ENCODE results near the gene MVB12B. TPM values are rescaled to one million over a fixed set of nuclear protein-coding genes. Genes with fewer than 3 reads are reported as not detected.

The MVB12B gene
- total and polyA plus RNA-seq, 2 of the 8 experiments (the other 6 are each of a cell fraction or from before 2014, with no cell fraction given), result 2.6 to 5.0 TPM

- Histone ChIP-seq H4K5ac (ENCODE audit: insufficient read length, low read depth, low read length) (no peak overlapping the region), H3K9me3 (ENCODE audit: insufficient read depth in 2 of 2, low read depth in 1 of 2, low read length in 1 of 2) (no peaks in the 10 kb centered on the region), H3K27ac (ENCODE audit: low read depth, low read length) (no peak overlapping the region), H3K36me3 (ENCODE audit: control insufficient read depth in 2 of 4, insufficient read depth in 4 of 4, low read length in 3 of 4) (no peaks in the 10 kb centered on the region), H3K23ac (ENCODE audit: insufficient read length) (no peak overlapping the region), H2BK12ac (ENCODE audit: low read depth, low read length) (no peak overlapping the region), H3K4me1 (replicated peaks in 1 of 4; ENCODE audit: control insufficient read depth in 3 of 4, insufficient read depth in 4 of 4, low read length in 3 of 4) (no peaks in the 10 kb centered on the region), H2AK5ac (ENCODE audit: low read depth, low read length) (no peak overlapping the region), H3K14ac (ENCODE audit: insufficient read length) (no peak overlapping the region), H3K4me2 (ENCODE audit: insufficient read depth in 1 of 2, low read depth in 2 of 2, low read length in 2 of 2) (no peak overlapping the region), H3K4ac (replicated peaks; ENCODE audit: insufficient read length, low read depth, low read length) (no peak overlapping the region), H2BK15ac (ENCODE audit: low read length) (no peak overlapping the region), H3K79me1 (ENCODE audit: low read depth, low read length) (no peaks in the 10 kb centered on the region), H2BK5ac (ENCODE audit: low read depth, low read length) (no peak overlapping the region), H3K23me2 (ENCODE audit: low read depth, low read length) (no peaks in the 10 kb centered on the region), H3K56ac (replicated peaks; ENCODE audit: insufficient read length, low read depth, low read length) (no peak overlapping the region), H3K9ac (replicated peaks in 1 of 4; ENCODE audit: extremely low read depth in 1 of 4, low read depth in 3 of 4, low read length in 3 of 4) (no peak overlapping the region), H3K79me2 (ENCODE audit: control insufficient read depth in 1 of 2, insufficient read depth in 2 of 2, low read length in 2 of 2) (no peaks in the 10 kb centered on the region), H3K27me3 (replicated peaks in 1 of 4; ENCODE audit: control insufficient read depth in 3 of 4, extremely low read depth in 1 of 4, insufficient read depth in 3 of 4, low read length in 3 of 4) (no peaks in the 10 kb centered on the region; a peak in 1 of 7 replicates), H2AFZ (ENCODE audit: low read length) (no peak overlapping the region), H4K8ac (ENCODE audit: extremely low read depth, insufficient read depth, low read length) (no peak overlapping the region), H2BK20ac (ENCODE audit: low read length) (no peak overlapping the region), H4K20me1 (replicated peaks in 1 of 2; ENCODE audit: control insufficient read depth in 1 of 2, insufficient read depth in 2 of 2, low read length in 2 of 2) (no peaks in the 10 kb centered on the region), H3K18ac (ENCODE audit: extremely low read depth, low read length) (no peak overlapping the region), H4K91ac (replicated peaks; ENCODE audit: insufficient read length, low read length) (no peak overlapping the region), H2BK120ac (replicated peaks; ENCODE audit: low read depth, low read length) (no peak overlapping the region), H3K4me3 (ENCODE audit: extremely low read depth in 1 of 4, insufficient read depth in 2 of 4, low read depth in 3 of 4, low read length in 4 of 4) (no peak overlapping the region)
- TF ChIP-seq KDM1A (IDR thresholded peaks at IDR 0.05; ENCODE audit: borderline replicate concordance, low read length) (no peak), JUN (IDR thresholded peaks at IDR 0.05; ENCODE audit: low read depth, low read length) (no peak), HDAC2 (IDR thresholded peaks at IDR 0.05; ENCODE audit: borderline replicate concordance in 1 of 2, low read depth in 2 of 2, low read length in 2 of 2) (no peak), HDAC6 (IDR thresholded peaks at IDR 0.05; ENCODE audit: low read depth, low read length) (no peak), SP1 (IDR thresholded peaks at IDR 0.05; ENCODE audit: low read depth, low read length) (no peak)
- DNase-seq (ENCODE audit: low read depth in 1 of 2, low spot score in 2 of 2) (no peak), FAIRE-seq (no peak)
- CTCF ChIA-PET (ENCODE audit: partially characterized antibody), result interaction anchor here (0.6 to 8.0 kb wide), 7 partner anchors 9 to 196 kb away, joined by 3 to 63 read pairs (median 6); no protein-coding TSS in a partner anchor
- 89% methylated on average over 5 of the region's 5 CpGs; no CpG with 5 or more reads in 1 of the 2 experiments for WGBS, 2 experiments (ENCODE audit: extremely low coverage in 1 of 2, insufficient coverage in 1 of 2, insufficient read length in 1 of 2, insufficient replicate concordance in 2 of 2, low coverage in 1 of 2, low lambda C conversion rate in 2 of 2, missing lambda C conversion rate in 1 of 2)
- POLR2A ChIA-PET (ENCODE audit: partially characterized antibody), result interaction anchor here (1.1 kb wide), 1 partner anchor 19 kb away, joined by 3 read pairs; no protein-coding TSS in a partner anchor
These were observed 31.5 kb upstream of the MVB12B start for GRCh38 chr9:126295082-126295477.
